ENCODE data around the gene BSDC1. TPM values are rescaled to one million over a fixed set of nuclear protein-coding genes. Genes with fewer than 3 reads are reported as not detected.

Gene BSDC1
- total and polyA plus RNA-seq, 10 of the 15 experiments (the other 5 are each of a cell fraction or from before 2014, with no cell fraction given) = 3.0 to 39.7 (median 22.8) TPM

DNA sequence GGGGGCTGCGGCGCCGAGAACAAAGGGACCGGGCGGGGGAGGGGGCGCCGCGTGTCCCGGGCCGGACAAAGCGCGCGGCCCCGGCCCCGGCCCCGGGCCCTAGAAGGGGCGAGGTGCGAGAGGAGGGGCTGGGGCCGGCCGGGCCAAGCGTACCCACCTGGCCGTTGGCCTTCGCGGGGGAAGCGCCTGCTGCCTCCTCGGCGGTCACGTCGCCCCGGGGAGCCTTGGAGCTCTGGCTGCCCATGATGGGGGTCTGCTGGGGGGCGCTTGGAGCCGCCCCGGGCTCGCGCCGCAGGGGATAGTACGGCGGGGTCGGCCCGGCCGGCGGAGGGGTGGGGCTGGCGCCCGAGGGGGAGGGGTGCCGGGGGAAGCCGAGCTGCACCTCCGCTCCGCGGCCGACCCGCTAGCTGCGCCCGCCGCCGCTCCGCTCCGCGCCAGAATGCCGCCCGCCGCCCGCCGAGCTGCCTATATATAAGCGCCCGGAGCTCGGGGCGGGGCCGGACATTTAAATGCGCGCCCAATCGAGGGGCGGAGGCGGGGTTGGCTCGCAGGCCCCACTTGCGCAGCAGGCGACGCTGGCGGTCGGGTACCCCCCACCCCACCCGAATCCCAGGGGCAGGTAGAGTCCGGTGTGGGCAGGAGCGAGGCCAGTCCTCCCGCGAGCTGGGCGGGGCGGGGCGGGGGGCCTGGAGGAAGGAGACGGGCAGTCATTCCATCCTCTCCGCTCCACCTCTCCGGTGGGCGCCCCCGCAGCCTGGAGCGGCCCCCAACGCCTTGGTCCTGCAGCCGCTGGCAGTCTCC lies 58.3 kb downstream of the BSDC1 start, which contains the start of gene MARCKSL1 (continued):
- TF ChIP-seq, protein P1, sequence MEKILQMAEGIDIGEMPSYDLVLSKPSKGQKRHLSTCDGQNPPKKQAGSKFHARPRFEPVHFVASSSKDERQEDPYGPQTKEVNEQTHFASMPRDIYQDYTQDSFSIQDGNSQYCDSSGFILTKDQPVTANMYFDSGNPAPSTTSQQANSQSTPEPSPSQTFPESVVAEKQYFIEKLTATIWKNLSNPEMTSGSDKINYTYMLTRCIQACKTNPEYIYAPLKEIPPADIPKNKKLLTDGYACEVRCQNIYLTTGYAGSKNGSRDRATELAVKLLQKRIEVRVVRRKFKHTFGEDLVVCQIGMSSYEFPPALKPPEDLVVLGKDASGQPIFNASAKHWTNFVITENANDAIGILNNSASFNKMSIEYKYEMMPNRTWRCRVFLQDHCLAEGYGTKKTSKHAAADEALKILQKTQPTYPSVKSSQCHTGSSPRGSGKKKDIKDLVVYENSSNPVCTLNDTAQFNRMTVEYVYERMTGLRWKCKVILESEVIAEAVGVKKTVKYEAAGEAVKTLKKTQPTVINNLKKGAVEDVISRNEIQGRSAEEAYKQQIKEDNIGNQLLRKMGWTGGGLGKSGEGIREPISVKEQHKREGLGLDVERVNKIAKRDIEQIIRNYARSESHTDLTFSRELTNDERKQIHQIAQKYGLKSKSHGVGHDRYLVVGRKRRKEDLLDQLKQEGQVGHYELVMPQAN (conservative IDR thresholded peaks at IDR 0.05) = peak; percentile 59; the same call in 1 of the 2 replicates
- TF ChIP-seq PML (IDR thresholded peaks at IDR 0.05; ENCODE audit: low read length) (peak; percentile 92; the same call in 1 of the 2 replicates), SUPT20H (IDR thresholded peaks at IDR 0.05; ENCODE audit: borderline replicate concordance, control insufficient read depth, low read depth, low read length) (no peak), GATAD2B (conservative IDR thresholded peaks at IDR 0.05; ENCODE audit: low read depth) (peak; percentile 12; the same call in 1 of the 2 replicates), BACH1 (IDR thresholded peaks at IDR 0.05; ENCODE audit: borderline replicate concordance) (peak; percentile 85), NR2C2 (IDR thresholded peaks at IDR 0.05; ENCODE audit: borderline replicate concordance, control insufficient read depth, insufficient read length, low read depth) (no peak), GABPA (IDR thresholded peaks at IDR 0.05; ENCODE audit: low read depth) (no peak), KDM1A (IDR thresholded peaks at IDR 0.05; ENCODE audit: borderline replicate concordance) (no peak), MXI1 (IDR thresholded peaks at IDR 0.05; ENCODE audit: low read depth, low read length) (peak; percentile 50; the same call in 1 of the 2 replicates), POU2F2 (IDR thresholded peaks at IDR 0.05; ENCODE audit: borderline replicate concordance, low read depth, low read length) (peak; percentile 91), EED (IDR thresholded peaks at IDR 0.05; ENCODE audit: low read depth) (no peak), IKZF1 (conservative IDR thresholded peaks at IDR 0.05) (no peak), PAX8 (IDR thresholded peaks at IDR 0.05) (no peak), ZNF207 (IDR thresholded peaks at IDR 0.05; ENCODE audit: borderline replicate concordance) (no peak), POLR2AphosphoS2 (IDR thresholded peaks at IDR 0.05; ENCODE audit: low read depth, low read length) (peak; percentile 97)
- TF ChIP-seq, protein P2, sequence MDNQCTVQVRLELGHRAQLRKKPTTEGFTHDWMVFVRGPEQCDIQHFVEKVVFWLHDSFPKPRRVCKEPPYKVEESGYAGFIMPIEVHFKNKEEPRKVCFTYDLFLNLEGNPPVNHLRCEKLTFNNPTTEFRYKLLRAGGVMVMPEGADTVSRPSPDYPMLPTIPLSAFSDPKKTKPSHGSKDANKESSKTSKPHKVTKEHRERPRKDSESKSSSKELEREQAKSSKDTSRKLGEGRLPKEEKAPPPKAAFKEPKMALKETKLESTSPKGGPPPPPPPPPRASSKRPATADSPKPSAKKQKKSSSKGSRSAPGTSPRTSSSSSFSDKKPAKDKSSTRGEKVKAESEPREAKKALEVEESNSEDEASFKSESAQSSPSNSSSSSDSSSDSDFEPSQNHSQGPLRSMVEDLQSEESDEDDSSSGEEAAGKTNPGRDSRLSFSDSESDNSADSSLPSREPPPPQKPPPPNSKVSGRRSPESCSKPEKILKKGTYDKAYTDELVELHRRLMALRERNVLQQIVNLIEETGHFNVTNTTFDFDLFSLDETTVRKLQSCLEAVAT (IDR thresholded peaks at IDR 0.05) = no peak
- TF ChIP-seq, protein P3, sequence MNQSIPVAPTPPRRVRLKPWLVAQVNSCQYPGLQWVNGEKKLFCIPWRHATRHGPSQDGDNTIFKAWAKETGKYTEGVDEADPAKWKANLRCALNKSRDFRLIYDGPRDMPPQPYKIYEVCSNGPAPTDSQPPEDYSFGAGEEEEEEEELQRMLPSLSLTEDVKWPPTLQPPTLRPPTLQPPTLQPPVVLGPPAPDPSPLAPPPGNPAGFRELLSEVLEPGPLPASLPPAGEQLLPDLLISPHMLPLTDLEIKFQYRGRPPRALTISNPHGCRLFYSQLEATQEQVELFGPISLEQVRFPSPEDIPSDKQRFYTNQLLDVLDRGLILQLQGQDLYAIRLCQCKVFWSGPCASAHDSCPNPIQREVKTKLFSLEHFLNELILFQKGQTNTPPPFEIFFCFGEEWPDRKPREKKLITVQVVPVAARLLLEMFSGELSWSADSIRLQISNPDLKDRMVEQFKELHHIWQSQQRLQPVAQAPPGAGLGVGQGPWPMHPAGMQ (IDR thresholded peaks at IDR 0.05; ENCODE audit: borderline replicate concordance) = no peak
- TF ChIP-seq, protein P4, sequence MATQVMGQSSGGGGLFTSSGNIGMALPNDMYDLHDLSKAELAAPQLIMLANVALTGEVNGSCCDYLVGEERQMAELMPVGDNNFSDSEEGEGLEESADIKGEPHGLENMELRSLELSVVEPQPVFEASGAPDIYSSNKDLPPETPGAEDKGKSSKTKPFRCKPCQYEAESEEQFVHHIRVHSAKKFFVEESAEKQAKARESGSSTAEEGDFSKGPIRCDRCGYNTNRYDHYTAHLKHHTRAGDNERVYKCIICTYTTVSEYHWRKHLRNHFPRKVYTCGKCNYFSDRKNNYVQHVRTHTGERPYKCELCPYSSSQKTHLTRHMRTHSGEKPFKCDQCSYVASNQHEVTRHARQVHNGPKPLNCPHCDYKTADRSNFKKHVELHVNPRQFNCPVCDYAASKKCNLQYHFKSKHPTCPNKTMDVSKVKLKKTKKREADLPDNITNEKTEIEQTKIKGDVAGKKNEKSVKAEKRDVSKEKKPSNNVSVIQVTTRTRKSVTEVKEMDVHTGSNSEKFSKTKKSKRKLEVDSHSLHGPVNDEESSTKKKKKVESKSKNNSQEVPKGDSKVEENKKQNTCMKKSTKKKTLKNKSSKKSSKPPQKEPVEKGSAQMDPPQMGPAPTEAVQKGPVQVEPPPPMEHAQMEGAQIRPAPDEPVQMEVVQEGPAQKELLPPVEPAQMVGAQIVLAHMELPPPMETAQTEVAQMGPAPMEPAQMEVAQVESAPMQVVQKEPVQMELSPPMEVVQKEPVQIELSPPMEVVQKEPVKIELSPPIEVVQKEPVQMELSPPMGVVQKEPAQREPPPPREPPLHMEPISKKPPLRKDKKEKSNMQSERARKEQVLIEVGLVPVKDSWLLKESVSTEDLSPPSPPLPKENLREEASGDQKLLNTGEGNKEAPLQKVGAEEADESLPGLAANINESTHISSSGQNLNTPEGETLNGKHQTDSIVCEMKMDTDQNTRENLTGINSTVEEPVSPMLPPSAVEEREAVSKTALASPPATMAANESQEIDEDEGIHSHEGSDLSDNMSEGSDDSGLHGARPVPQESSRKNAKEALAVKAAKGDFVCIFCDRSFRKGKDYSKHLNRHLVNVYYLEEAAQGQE (IDR thresholded peaks at IDR 0.05; ENCODE audit: low read depth, low read length) = peak; percentile 41; the same call in 1 of the 2 replicates
- TF ChIP-seq, protein P5, sequence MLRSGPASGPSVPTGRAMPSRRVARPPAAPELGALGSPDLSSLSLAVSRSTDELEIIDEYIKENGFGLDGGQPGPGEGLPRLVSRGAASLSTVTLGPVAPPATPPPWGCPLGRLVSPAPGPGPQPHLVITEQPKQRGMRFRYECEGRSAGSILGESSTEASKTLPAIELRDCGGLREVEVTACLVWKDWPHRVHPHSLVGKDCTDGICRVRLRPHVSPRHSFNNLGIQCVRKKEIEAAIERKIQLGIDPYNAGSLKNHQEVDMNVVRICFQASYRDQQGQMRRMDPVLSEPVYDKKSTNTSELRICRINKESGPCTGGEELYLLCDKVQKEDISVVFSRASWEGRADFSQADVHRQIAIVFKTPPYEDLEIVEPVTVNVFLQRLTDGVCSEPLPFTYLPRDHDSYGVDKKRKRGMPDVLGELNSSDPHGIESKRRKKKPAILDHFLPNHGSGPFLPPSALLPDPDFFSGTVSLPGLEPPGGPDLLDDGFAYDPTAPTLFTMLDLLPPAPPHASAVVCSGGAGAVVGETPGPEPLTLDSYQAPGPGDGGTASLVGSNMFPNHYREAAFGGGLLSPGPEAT (IDR thresholded peaks at IDR 0.05; ENCODE audit: low read depth) = no peak

All from GM12878 (cell line).